HG03378 (cell line): ENCODE results near the gene CARMIL1.

Experiments
- ATAC-seq: cut with Tn5 transposase; IDR thresholded peaks from one replicate; pipeline ENCODE4 v1.9.1; 2021; ENCODE audit warnings: mild to moderate bottlenecking, moderate library complexity; ENCODE audit not compliant: unreplicated experiment

The CARMIL1 gene

GRCh38 chr6:25497383-25498040, 218.3 kb downstream of the CARMIL1 start:
- ATAC-seq = no peak

GRCh38 chr6:25498505-25498904, 219.3 kb downstream of the CARMIL1 start:
- ATAC-seq = no peak

GRCh38 chr6:25499615-25500235, 220.6 kb downstream of the CARMIL1 start:
- no peak for ATAC-seq

- ATAC-seq = no peak
These were observed 224.5 kb downstream of the CARMIL1 start for GRCh38 chr6:25503686-25504085.

- ATAC-seq = no peak
These were observed 225.5 kb downstream of the CARMIL1 start for GRCh38 chr6:25504661-25505060.

- ATAC-seq = no peak
These were observed 226.8 kb downstream of the CARMIL1 start for GRCh38 chr6:25506020-25506419.

- no peak for ATAC-seq
These were observed 228.9 kb downstream of the CARMIL1 start for GRCh38 chr6:25508051-25508450.

GRCh38 chr6:25511376-25511775, 232.2 kb downstream of the CARMIL1 start:
- ATAC-seq = no peak

- ATAC-seq = no peak
These were observed 233.4 kb downstream of the CARMIL1 start for GRCh38 chr6:25512560-25512959.

GRCh38 chr6:25519856-25520255, 240.7 kb downstream of the CARMIL1 start:
- no peak for ATAC-seq

GRCh38 chr6:25524542-25524941, 245.4 kb downstream of the CARMIL1 start:
- no peak for ATAC-seq

- ATAC-seq = no peak
These were observed 245.9 kb downstream of the CARMIL1 start for GRCh38 chr6:25525078-25525477.

- no peak for ATAC-seq
These were observed 255.9 kb downstream of the CARMIL1 start for GRCh38 chr6:25534942-25535631.

GRCh38 chr6:25535632-25536225, 256.6 kb downstream of the CARMIL1 start:
- no peak for ATAC-seq

- no peak for ATAC-seq
These were observed 257.6 kb downstream of the CARMIL1 start for GRCh38 chr6:25536781-25537180.

GRCh38 chr6:25537349-25538018, 258.3 kb downstream of the CARMIL1 start:
- no peak for ATAC-seq

- ATAC-seq = no peak
These were observed 262.1 kb downstream of the CARMIL1 start for GRCh38 chr6:25541228-25541627.

GRCh38 chr6:25542984-25543910, 264.1 kb downstream of the CARMIL1 start:
- no peak for ATAC-seq

GRCh38 chr6:25544833-25545232, 265.7 kb downstream of the CARMIL1 start:
- no peak for ATAC-seq

GRCh38 chr6:25547797-25548196, 268.6 kb downstream of the CARMIL1 start:
- ATAC-seq = no peak
